Right ventricle myocardium superior (tissue), 1 donor: Measurements from ENCODE around the gene SFMBT1. TPM values are rescaled to one million over a fixed set of nuclear protein-coding genes. Genes with fewer than 3 reads are reported as not detected.

Experiments used
- total RNA-seq: library from RNA; stranded (reverse); fragmentation: NEBNext Ultra II Directional; extraction: Animal tissue kit (Norgen Biotek cat#: 25700); gene quantifications from one replicate; pipeline ENCODE4 v1.2.1, GENCODE V29; 2021
- donor health status: DM: no; HTN: yes; CAD: no; lungs with severe emphysema.

The SFMBT1 gene
- total RNA-seq, 1 donor from 2014 or later: 15.7 TPM

Other genes starting within 250 kb of the SFMBT1 start
- gene ITIH4, start 215.4 kb downstream of the SFMBT1 start, total RNA-seq: 1.3 TPM
- gene MUSTN1, start 211.1 kb downstream of the SFMBT1 start, total RNA-seq: 17.8 TPM
- gene STIMATE, start 148.5 kb downstream of the SFMBT1 start, total RNA-seq: 6.1 TPM
- gene RFT1, start 84.4 kb upstream of the SFMBT1 start, total RNA-seq: 9.8 TPM
- 15.3 TPM for gene PRKCD, start 115.1 kb upstream of the SFMBT1 start, total RNA-seq
- gene TKT, start 209.9 kb upstream of the SFMBT1 start, total RNA-seq: 43.6 TPM